IMR-90 (cell line): ENCODE data around the gene ZNF618. TPM values are rescaled to one million over a fixed set of nuclear protein-coding genes. Genes with fewer than 3 reads are reported as not detected.

Experiments used
- ATAC-seq: fragments of 200-7000 bp; cut with Tn5 transposase; 2 replicates; pipeline ENCODE4 v1.9.1; 2020; ENCODE audit warnings: low read depth, mild to moderate bottlenecking, moderate library complexity
- BruUV-seq: library from RNA; stranded (reverse); fragments of 400-500 nt; replicated peaks from 2 replicates; lab custom pipeline; 2021; lab: Mats Ljungman, UMichigan
- CTCF ChIA-PET: fragments of 300-600 bp; formaldehyde crosslinking; extraction: SDS; loops from one replicate; lab custom pipeline; 2021; ENCODE audit warnings: antibody characterized with exemption; lab: Yijun Ruan, JAX
- POLR2A ChIA-PET: fragments of 300-600 bp; sonication (Branson Sonifier 250); formaldehyde crosslinking; loops from one replicate; lab custom pipeline; 2022; ENCODE audit warnings: antibody characterized with exemption; ENCODE audit not compliant: unreplicated experiment; lab: Charles Lee
- DNase-seq: peaks from one replicate; pipeline ENCODE4 v3.0.0; 2013
- H2AFZ ChIP-seq: replicated peaks from 2 replicates; pipeline ENCODE3; 2013; ENCODE audit warnings: low read length, mild to moderate bottlenecking; ENCODE audit not compliant: poor library complexity
- H2AK5ac ChIP-seq: 2 replicates; pipeline ENCODE4 v1.6.1; 2013; ENCODE audit warnings: low read depth, low read length, inconsistent platforms
- H2AK9ac ChIP-seq: replicated peaks from 2 replicates; pipeline ENCODE3; 2013; ENCODE audit warnings: mild to moderate bottlenecking, low read depth, low read length, moderate library complexity; ENCODE audit not compliant: poor library complexity
- H2BK120ac ChIP-seq: 2 replicates; pipeline ENCODE4 v1.6.1; 2013; ENCODE audit warnings: low read depth, low read length, inconsistent platforms
- H2BK15ac ChIP-seq: 3 replicates; pipeline ENCODE4 v1.6.1; 2013; ENCODE audit warnings: low read depth, low read length, inconsistent platforms
- H2BK20ac ChIP-seq: 2 replicates; pipeline ENCODE4 v1.6.1; 2013; ENCODE audit warnings: low read depth, mild to moderate bottlenecking, inconsistent platforms, low read length, moderate library complexity
- H2BK5ac ChIP-seq: 2 replicates; pipeline ENCODE4 v1.6.1; 2013; ENCODE audit warnings: mild to moderate bottlenecking, low read depth, low read length, inconsistent platforms; ENCODE audit not compliant: poor library complexity, severe bottlenecking
- H3K14ac ChIP-seq: replicated peaks from 2 replicates; pipeline ENCODE4 v1.6.1; 2013; ENCODE audit warnings: low read depth, low read length, inconsistent platforms
- H3K18ac ChIP-seq: 2 replicates; pipeline ENCODE4 v1.6.1; 2013; ENCODE audit warnings: low read depth, low read length, control low read depth
- H3K23ac ChIP-seq: 2 replicates; pipeline ENCODE4 v1.6.1; 2013; ENCODE audit warnings: low read depth, low read length, inconsistent platforms
- H3K27ac ChIP-seq: 2 replicates; pipeline ENCODE4 v1.5.1; 2013; ENCODE audit warnings: mild to moderate bottlenecking, control low read depth, low read length; ENCODE audit not compliant: insufficient read depth
- H3K27me3 ChIP-seq: 2 replicates; pipeline ENCODE4 v1.6.1; 2013; ENCODE audit warnings: low read length; ENCODE audit not compliant: control insufficient read depth, insufficient read depth
- H3K36me3 ChIP-seq: 2 replicates; pipeline ENCODE4 v1.6.1; 2013; ENCODE audit warnings: low read length, mixed read lengths; ENCODE audit not compliant: control insufficient read depth, insufficient read depth
- H3K4ac ChIP-seq: 2 replicates; pipeline ENCODE4 v1.6.1; 2013; ENCODE audit warnings: low read depth, low read length, inconsistent platforms
- H3K4me1 ChIP-seq: 2 replicates; pipeline ENCODE4 v1.6.1; 2013; ENCODE audit warnings: low read length, mixed read lengths; ENCODE audit not compliant: control insufficient read depth, insufficient read depth
- H3K4me2 ChIP-seq: 2 replicates; pipeline ENCODE4 v1.6.1; 2013; ENCODE audit warnings: low read depth, mild to moderate bottlenecking, control low read depth, low read length, moderate library complexity
- H3K4me3 ChIP-seq: 2 replicates; pipeline ENCODE4 v1.5.1; 2013; ENCODE audit warnings: low read depth, mild to moderate bottlenecking, control low read depth, low read length, moderate library complexity; ENCODE audit not compliant: insufficient read depth
- H3K56ac ChIP-seq: 2 replicates; pipeline ENCODE4 v1.6.1; 2013; ENCODE audit warnings: low read length, inconsistent platforms; ENCODE audit not compliant: insufficient read depth; ENCODE audit errors: extremely low read depth
- H3K79me1 ChIP-seq, 2 experiments: 2 replicates each; pipeline ENCODE4 v1.6.1; 2013; ENCODE audit warnings: low read length in 2 of 2, inconsistent platforms in 1 of 2, low read depth in 1 of 2
- H3K9ac ChIP-seq: 2 replicates; pipeline ENCODE4 v1.6.1; 2013; ENCODE audit warnings: low read depth, low read length, control low read depth
- H3K9me1 ChIP-seq: 2 replicates; pipeline ENCODE4 v1.6.1; 2013; ENCODE audit warnings: low read length, inconsistent platforms; ENCODE audit not compliant: insufficient read depth
- H3K9me3 ChIP-seq: 2 replicates; pipeline ENCODE4 v1.6.1; 2013; ENCODE audit warnings: low read length; ENCODE audit not compliant: control insufficient read depth, insufficient read depth
- H4K20me1 ChIP-seq: 2 replicates; pipeline ENCODE4 v1.6.1; 2013; ENCODE audit warnings: low read length, inconsistent platforms; ENCODE audit not compliant: insufficient read depth
- H4K5ac ChIP-seq: 2 replicates; pipeline ENCODE4 v1.6.1; 2013; ENCODE audit warnings: mild to moderate bottlenecking, low read depth, low read length, control low read depth
- H4K8ac ChIP-seq, 2 experiments: 2 replicates each; pipeline ENCODE4 v1.6.1; 2013; ENCODE audit warnings: low read depth in 2 of 2, low read length in 2 of 2, control low read depth in 1 of 2, inconsistent platforms in 1 of 2
- H4K91ac ChIP-seq: 2 replicates; pipeline ENCODE4 v1.6.1; 2013; ENCODE audit warnings: low read depth, low read length, inconsistent platforms; ENCODE audit not compliant: insufficient read depth
- CEBPB ChIP-seq: IDR thresholded peaks from 2 replicates; pipeline ENCODE4 v1.6.1; 2012; ENCODE audit warnings: low read depth, low read length, improper control_type of control experiment
- CHD1 ChIP-seq: IDR thresholded peaks from 2 replicates; pipeline ENCODE4 v1.6.1; 2012; ENCODE audit warnings: low read depth, low read length, improper control_type of control experiment
- FOS ChIP-seq: fragments of 150-350 bp; IDR thresholded peaks from 2 replicates; pipeline ENCODE4 v1.6.1; 2016; ENCODE audit warnings: low read depth, low read length
- MAZ ChIP-seq: IDR thresholded peaks from 2 replicates; pipeline ENCODE4 v1.6.1; 2012; ENCODE audit warnings: low read depth, mild to moderate bottlenecking, low read length, improper control_type of control experiment, moderate library complexity, borderline replicate concordance
- MXI1 ChIP-seq: IDR thresholded peaks from 2 replicates; pipeline ENCODE4 v1.6.1; 2012; ENCODE audit warnings: low read depth, mild to moderate bottlenecking, low read length, moderate library complexity, borderline replicate concordance
- POLR2A ChIP-seq: IDR thresholded peaks from 2 replicates; pipeline ENCODE4 v1.6.1; 2012; ENCODE audit warnings: mild to moderate bottlenecking, low read depth, low read length
- RAD21 ChIP-seq: IDR thresholded peaks from 2 replicates; pipeline ENCODE4 v1.6.1; 2012; ENCODE audit warnings: low read length, improper control_type of control experiment
- RCOR1 ChIP-seq: IDR thresholded peaks from 2 replicates; pipeline ENCODE4 v1.6.1; 2012; ENCODE audit warnings: mild to moderate bottlenecking, low read length, improper control_type of control experiment; ENCODE audit not compliant: insufficient replicate concordance
- RFX5 ChIP-seq: IDR thresholded peaks from 2 replicates; pipeline ENCODE4 v1.8.0; 2012; ENCODE audit warnings: low read depth, mild to moderate bottlenecking, low read length, moderate library complexity
- WGBS, 2 experiments: methylation state at CpG; one replicate each; pipeline versions ENCODE4 v1.1.5 to v1.1.7; 2013; ENCODE audit warnings: missing lambda C conversion rate in 2 of 2; ENCODE audit not compliant: insufficient read length in 1 of 2; ENCODE audit errors: extremely low coverage in 2 of 2; 5-methylcytosine and 5-hydroxymethylcytosine counted together
- dilution Hi-C: fragments of 300-500 bp; cut with HindIII; formaldehyde crosslinking; loops from one replicate; pipeline ENCODE4 v1.14.3; 2018; ENCODE audit warnings: low sequenced_read_pairs; ENCODE audit not compliant: unreplicated experiment
- in situ Hi-C: fragments of 300-500 bp; cut with MboI; formaldehyde crosslinking; loops from 3 replicates; pipeline ENCODE4 v1.14.3; 2019; ENCODE audit warnings: low sequenced_read_pairs, inconsistent platforms, mixed read lengths
- intact Hi-C: fragments of 100-400 bp; cut with micrococcal nuclease; formaldehyde crosslinking; loops from 2 replicates; pipeline ENCODE4 v1.10.0; 2022
- polyA plus RNA-seq, 3 experiments: library from polyadenylated mRNA; depleted of rRNA; stranded (reverse); fragments of >200 nt; gene quantifications; 2 replicates each; pipeline ENCODE4 v1.2.3, GENCODE V29; 2012; ENCODE audit warnings: low replicate concordance in 1 of 3
- total RNA-seq: library from RNA; depleted of rRNA; stranded (reverse); fragments of >200 nt; gene quantifications from 2 replicates; pipeline ENCODE4 v1.2.3, GENCODE V29; 2012
- TF ChIP-seq, protein P1 (sequence below): conservative IDR thresholded peaks from 2 replicates; pipeline ENCODE4 v1.5.1; 2012; ENCODE audit warnings: mild to moderate bottlenecking, low read depth, low read length, improper control_type of control experiment
- TF ChIP-seq, protein P2 (sequence below): fragments of 150-350 bp; IDR thresholded peaks from 2 replicates; pipeline ENCODE4 v1.6.1; 2016; ENCODE audit warnings: low read depth, mild to moderate bottlenecking, low read length, moderate library complexity, borderline replicate concordance

ZNF618 gene
- total and polyA plus RNA-seq, 2 of the 4 experiments (the other 2 are of a cell fraction), result 8.2 to 9.4 TPM

GRCh38 chr9:113949571-113950078 lies 73.5 kb downstream of the ZNF618 start:
- TF ChIP-seq RCOR1 (no peak), RFX5 (no peak), POLR2A (no peak), MXI1 (no peak), RAD21 (no peak), CEBPB (no peak), CHD1 (no peak), FOS (no peak), MAZ (no peak)
- TF ChIP-seq, protein P1, sequence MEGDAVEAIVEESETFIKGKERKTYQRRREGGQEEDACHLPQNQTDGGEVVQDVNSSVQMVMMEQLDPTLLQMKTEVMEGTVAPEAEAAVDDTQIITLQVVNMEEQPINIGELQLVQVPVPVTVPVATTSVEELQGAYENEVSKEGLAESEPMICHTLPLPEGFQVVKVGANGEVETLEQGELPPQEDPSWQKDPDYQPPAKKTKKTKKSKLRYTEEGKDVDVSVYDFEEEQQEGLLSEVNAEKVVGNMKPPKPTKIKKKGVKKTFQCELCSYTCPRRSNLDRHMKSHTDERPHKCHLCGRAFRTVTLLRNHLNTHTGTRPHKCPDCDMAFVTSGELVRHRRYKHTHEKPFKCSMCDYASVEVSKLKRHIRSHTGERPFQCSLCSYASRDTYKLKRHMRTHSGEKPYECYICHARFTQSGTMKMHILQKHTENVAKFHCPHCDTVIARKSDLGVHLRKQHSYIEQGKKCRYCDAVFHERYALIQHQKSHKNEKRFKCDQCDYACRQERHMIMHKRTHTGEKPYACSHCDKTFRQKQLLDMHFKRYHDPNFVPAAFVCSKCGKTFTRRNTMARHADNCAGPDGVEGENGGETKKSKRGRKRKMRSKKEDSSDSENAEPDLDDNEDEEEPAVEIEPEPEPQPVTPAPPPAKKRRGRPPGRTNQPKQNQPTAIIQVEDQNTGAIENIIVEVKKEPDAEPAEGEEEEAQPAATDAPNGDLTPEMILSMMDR, result no peak
- TF ChIP-seq, protein P2, sequence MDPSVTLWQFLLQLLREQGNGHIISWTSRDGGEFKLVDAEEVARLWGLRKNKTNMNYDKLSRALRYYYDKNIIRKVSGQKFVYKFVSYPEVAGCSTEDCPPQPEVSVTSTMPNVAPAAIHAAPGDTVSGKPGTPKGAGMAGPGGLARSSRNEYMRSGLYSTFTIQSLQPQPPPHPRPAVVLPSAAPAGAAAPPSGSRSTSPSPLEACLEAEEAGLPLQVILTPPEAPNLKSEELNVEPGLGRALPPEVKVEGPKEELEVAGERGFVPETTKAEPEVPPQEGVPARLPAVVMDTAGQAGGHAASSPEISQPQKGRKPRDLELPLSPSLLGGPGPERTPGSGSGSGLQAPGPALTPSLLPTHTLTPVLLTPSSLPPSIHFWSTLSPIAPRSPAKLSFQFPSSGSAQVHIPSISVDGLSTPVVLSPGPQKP, result no peak
- CTCF ChIA-PET, result no interaction called here
- dilution Hi-C loops, result no loop called here

More at GRCh38 chr9:113949571-113950078, 73.5 kb downstream of the ZNF618 start:
- Histone ChIP-seq H2BK120ac (no peak overlapping the region), H3K27ac (no peak overlapping the region), H3K27me3 (no peaks in the 10 kb centered on the region), H3K4me3 (no peak overlapping the region), H4K91ac (no peak overlapping the region), H3K36me3 (peaks cover 4% of the 10 kb centered on the region; the same call in 1 of the 2 replicates), H2AFZ (no peak overlapping the region), H3K23ac (no peak overlapping the region), H3K14ac (no peak overlapping the region), H2AK9ac (no peak overlapping the region), H3K4ac (no peak overlapping the region), H4K20me1 (peaks cover 8% of the 10 kb centered on the region; the same call in 1 of the 2 replicates), H2BK15ac (no peak overlapping the region), H3K9me3 (no peaks in the 10 kb centered on the region), H2BK5ac (no peak overlapping the region), H3K9me1 (peaks cover 42% of the 10 kb centered on the region), H3K79me1 (peaks cover 71 to 95% of the 10 kb centered on the region in 2 experiments), H2BK20ac (no peak overlapping the region), H2AK5ac (no peak overlapping the region), H4K5ac (no peak overlapping the region), H3K9ac (no peak overlapping the region), H3K4me1 (peaks cover 20% of the 10 kb centered on the region), H4K8ac (no peak overlapping the region), H3K56ac (no peak overlapping the region), H3K18ac (no peak overlapping the region), H3K4me2 (no peak overlapping the region)
- ATAC-seq (no peak), DNase-seq (no peak)
- BruUV-seq, result no TSS peak
- intact Hi-C loops (no loop called here), in situ Hi-C loops (no loop called here)
- POLR2A ChIA-PET, result no interaction called here
- 99% methylated on average over 12 of the region's 17 CpGs; no CpG with 5 or more reads in 1 of the 2 experiments for WGBS, 2 experiments
